ENCODE results near the gene PRR36.
A peak's percentile ranks its signal among the peaks of the same experiment; 100 is the strongest.
"Not testable (repeated sequence)": the region's sequence is repeated elsewhere in the genome, so short reads cannot be mapped to it uniquely, and the experiment has no call there.

PRR36 gene

DNA sequence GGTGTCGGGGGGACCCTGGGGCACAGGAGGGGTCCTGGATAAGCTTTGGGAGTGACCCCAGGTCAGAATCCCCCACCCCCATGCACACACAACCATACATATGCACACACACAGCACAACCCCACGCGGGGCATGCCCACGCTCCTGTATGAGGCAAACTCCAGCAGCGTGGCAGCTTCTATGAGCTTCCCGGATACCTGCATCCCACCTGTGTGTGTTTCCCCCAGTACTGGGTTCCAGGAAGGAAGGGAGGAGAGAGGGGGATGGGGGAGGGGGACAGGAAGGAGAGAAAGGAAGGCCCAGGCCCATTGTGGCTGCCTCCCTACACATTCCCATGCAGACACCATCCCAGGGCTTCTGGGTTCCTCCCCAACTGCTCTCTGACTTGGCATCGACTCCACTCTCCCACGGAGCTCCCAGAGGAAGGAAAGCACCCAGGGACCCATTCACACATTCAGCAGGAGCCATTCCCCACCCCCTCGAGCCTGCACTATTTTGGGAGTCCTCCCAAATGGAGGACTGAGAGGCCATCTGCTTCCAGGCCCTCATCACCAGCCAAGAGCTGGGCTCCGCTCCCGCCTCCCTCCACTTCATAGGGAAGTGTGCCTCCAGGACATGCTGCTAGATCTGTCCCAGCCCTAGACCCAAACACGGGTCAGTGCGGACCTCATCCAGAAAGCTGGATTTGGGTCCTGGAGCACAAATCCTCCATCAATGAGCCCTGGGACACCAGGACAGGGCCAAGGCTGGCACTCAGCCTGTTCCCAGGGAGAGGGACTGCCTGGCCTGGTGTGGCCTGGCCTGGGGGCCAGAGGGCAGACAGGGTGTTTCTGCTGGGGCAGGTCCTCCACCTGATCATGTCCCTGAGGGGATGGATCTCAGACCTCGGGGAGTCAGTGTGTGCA lies 13.2 kb downstream of the PRR36 start:
- DNase-seq (ENCODE audit: low spot score), result no peak

DNA sequence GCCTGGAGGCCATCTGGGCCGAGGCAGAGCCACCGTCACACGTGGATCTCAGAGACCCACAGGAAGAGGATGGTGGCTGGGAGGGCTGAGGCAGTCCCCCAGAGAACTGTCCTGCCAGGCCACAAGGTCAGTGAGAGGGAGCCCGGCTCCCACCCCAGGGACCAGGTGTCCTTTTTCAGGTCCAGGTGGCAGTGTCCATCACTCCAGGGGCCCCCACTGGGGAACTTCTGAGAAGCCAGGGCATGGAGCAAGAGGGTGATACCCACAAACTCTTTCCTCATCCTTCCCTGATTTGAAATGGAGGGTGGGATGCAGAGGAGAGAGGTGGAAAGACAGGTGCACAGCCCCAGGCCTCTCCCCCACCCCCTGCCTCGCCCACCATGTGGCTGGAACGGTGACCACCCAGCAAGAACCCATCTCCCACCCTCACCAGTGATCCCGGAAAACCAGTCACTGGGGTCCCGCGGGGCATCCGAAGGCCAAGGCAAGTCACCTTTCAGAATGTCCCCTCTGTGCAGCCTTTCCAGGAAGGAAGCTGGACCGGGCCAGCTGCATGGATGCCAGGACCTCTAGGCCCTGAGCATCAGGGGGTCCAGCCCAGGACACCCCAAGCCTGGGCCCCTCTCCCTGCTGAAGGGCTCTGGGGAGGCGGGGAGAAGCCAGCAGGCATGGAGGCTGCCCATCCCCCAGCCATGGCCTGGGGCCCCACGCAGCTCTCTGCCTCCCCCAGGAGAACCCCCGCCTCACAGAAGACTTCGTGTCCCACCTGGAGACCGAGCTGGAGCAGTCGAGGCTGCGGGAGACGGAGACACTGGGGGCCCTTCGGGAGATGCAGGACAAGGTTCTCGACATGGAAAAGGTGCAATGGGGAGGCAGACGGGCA lies 14.1 kb downstream of the PRR36 start:
- no peak for DNase-seq (ENCODE audit: low spot score)

DNA sequence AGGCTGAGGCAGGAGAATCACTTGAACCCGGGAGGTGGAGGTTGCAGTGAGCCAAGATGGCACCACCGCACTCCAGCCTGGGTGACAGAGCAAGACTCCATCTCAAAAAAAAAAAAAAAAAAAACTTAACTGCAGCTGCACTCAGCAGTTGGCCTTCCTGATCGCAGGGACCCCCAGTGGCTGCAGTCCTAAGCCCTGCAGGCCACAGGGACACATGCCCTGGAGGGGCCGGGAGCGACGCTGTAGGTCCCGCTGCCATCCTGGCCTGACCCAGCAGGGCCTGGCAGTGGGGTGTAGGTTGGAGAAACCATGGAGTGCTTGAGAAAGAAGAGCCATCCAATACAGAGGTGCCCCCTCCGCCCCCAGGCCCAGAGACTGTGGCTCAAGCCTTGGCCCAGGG lies 15.1 kb downstream of the PRR36 start:
- not testable (repeated sequence) for DNase-seq (ENCODE audit: low spot score)

DNA sequence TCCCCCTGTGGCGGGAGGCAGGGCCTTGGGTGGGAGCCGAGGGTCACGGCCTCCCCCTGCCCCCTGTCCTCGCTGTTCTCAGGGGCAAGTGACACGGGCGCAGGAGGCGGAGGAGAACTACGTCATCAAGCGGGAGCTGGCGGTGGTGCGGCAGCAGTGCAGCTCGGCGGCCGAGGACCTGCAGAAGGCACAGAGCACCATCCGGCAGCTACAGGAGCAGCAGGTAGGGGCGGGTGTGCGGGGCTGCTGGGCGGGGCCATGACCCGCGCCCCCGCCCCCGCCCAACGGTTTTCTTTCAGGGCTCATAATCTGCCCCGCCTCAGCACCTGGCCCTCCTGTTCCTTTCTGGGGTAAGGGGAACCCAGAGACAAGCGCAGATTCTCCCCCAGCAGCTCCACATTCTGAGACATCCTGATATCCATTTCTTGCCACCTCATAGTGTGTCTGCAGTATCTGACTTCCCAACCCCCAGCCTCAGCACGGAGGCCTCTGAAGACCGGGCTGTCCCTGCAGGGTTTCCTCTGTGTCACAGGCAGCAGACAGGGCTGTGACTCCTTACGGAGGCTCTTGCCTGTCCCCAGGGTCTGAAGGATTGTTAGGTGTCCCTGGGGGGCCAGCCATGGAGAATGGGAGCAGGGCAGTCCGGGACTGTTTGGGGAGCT lies 15.9 kb downstream of the PRR36 start:
- DNase-seq (ENCODE audit: low spot score), result peak; percentile 82

DNA sequence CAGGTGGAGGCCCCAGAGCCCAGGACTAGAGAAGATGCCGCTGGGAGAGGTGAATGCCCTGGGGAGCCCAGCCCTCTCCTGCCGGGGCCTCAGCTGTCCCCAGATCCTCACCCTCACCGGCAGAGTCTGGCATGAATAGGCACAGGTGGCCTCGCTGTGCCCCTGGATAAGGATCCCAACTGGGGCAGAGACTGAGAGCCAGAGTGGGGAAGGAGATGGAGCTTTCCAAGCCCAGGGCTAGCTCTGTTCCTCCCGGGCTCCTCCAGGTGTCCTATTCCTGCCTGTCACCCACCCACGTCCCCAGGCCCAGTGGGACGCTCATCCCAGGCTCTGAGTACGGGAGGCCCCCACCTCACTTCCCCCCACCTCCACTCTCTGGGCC lies 16.5 kb downstream of the PRR36 start:
- DNase-seq (ENCODE audit: low spot score), result no peak

DNA sequence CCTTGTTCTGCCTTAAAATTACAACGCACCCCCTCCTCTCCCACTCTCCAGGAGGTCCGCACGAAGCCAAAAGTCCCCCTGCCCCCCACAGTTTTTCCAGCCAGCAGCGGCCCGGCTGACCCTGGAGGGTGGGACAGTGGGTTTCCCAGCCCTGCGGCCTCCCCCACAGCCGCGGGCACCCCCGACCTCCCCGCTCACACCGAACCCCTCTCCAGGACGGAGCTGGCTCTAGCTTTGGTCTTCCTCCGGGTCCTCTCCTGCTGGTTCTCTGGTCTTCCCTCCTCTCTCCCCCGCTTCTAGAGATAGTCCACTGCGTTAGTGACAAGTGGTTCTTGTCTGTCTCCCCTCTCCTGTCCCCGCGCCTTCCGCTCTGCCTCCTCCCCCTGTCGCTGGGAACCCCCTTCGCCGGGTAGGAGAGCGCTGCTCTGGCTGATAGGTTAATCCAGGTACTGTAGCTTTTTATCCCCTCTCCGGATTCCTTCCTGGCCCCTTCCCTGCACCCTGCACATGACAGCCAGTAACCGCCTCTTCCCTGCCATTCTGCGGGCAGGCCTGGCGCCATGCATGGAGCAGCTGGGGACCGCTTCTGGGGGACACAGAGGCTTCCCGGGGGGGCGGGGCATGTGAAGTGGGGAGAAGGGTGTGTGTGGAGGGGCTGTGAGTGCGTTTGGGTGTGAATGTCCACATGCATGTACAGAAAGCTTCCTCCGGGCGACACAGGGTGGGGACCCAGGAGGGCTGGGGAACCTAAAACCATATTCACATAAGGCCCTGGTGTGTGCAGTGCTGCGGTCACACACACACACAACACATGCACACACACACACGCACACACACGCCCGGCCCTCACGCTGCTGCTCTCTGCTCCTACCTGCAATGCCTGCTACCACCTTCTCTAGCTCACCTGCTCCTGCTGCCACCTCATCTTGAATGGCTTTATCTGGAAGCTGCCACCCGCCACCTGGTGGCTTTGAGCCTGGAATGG lies 17.2 kb downstream of the PRR36 start:
- DNase-seq (ENCODE audit: low spot score), result no peak

DNA sequence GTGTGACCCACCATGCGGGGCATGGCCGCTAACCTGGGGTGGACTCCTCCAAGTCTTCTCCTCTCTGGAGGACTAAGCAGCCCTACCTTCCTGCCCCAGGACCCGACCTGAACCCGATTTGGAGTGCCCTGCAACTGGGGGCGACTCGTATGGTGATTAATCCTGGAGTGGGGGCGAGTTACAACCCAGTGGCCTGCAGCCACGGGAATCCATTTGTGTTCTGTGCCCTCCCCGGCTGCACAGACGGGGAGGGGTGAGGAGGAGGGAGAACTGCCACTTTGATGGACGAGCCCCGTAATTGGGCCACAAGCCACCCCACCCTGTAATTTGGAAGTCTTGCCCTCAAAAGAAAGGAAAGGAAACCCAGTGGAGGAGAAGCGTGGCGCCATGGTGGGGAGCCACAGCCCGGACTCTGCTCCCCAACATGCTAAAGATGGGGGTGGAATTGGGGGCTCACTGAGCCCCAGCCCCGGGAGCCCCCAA lies 18.0 kb downstream of the PRR36 start:
- DNase-seq (ENCODE audit: low spot score), result no peak

DNA sequence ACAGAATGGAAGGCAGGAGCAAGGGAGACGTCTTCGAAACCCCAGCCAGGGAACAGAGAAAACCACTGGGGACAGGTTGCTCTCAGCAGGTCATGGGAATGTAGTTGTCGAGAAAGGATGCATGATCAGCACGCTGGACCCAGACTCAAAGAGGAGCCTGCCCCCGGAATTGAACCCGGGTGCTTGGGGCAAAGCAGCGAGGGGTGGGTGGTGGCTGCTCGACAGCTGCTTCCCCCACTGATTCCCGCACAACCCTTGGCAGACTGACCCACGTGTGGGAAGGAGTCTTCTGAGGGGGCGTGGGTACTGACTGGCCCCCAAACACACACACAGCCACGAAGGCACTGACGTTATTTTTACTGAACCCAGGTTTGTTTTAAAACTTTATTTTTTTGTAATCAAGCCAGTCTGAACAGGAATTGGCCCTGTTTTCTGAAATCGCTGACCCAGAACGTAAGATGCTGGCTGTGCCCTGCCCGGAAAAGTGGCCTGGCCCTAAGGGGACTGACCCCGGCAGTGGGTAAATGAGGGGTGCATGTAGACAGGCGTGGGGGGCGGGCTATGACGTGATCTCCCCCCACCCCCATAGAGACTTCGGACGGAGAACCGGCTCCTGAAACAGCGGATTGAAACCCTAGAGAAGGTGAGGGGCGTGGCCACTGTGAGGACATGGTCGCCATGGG lies 18.6 kb downstream of the PRR36 start:
- DNase-seq (ENCODE audit: low spot score), result no peak

DNA sequence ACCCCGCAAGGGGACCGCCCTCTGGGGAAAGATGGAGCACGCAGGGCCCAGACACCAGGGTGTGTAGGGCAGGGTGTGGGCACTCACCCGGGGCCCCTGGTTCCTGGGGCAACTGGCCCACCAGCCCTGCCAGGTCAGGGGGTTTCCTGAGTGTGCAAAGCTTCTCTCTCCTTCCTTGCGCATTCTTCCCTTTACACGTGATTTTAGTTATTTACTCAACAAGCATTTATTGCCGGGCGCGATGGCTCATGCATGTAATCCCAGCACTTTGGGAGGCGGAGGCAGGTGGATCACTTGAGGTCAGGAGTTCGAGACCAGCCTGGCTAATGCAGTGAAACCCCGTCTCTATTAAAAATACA lies 20.4 kb downstream of the PRR36 start:
- DNase-seq (ENCODE audit: low spot score), result no peak

DNA sequence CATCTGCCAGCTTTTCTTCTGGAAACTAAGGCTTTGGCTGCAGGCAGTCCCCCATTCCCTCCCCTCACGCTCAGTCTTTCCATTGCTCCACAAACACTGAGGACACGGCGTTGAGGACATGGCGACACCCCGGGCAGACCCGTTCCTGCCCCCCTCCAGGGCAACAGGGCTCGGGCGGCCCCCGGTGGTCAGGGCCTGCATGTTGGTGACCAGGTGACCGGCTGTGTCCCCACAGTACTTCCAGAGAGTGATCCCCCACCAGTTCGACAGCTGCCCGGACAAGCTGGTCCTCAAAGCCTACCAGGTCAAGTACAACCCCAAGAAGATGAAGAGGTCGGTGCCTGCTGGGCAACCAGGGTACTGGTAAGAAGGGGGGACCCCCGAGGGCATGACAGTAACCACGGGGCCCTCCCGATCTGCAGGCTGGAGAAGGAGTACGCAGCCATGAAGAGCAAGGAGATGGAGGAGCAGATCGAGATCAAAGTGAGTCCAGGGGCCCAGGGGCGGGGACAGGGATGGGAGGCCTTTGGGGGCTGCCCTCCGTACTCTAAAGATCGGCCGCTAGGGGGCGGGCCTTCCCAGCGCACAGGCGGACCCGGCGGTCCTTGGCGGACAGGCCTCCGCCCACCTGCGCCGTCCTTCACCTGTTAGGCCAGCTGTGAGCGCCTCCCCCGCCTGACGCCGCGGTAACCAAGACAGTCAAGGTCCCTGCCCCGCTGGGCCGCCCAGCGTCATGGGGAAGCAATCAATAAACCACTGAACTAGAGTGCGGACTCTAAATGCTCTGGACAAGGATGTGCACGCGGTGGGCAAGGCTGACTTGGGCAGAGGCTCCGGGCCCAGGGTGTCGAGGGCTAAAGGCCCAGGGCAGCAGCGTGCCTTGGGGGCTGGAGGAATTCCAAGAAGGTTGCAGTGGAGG lies 21.1 kb downstream of the PRR36 start:
- peak; percentile 99 for DNase-seq (ENCODE audit: low spot score)

DNA sequence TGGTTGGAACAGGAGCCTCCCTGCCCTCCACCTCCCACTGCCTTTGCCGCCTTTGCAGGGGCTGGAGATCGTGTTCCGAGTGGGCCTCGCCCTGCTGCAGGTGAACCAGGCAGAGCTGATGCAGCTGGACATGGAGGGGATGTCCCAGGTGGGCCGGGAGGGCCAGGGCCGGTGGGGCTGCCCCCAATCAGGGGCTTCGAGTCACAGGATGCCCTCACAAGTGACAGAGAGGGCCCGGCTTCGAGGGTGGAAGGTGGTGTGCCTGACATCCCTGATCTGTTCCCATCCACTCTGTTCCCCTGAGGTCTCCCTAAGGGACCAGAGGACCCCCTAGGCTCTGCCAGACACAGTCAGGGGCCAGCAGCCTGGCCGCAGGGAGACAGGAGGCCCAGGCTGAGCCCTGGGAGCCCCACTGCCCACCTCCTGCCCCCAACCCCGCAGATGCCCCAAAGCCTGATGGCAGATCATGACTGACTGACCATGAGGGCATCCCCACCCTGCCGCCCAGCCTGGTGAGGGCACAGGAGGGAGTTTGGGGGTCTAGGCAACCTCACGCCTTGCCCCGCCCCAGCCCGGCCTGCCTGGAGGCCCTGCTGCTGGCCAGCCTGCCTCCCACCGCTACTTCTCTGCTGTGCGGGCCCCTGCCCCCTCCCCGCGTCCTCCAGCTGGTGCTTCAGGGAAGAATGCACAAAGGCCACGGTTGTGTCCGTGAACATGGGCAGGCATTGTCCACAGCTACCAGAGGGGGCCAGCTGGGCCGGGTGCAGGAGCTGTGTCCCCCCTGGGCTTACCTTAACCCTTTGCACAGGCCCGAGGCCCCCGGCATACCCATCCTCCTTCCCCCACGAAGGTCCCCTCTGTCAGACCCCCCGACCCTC lies 22.3 kb downstream of the PRR36 start:
- DNase-seq (ENCODE audit: low spot score), result no peak

DNA sequence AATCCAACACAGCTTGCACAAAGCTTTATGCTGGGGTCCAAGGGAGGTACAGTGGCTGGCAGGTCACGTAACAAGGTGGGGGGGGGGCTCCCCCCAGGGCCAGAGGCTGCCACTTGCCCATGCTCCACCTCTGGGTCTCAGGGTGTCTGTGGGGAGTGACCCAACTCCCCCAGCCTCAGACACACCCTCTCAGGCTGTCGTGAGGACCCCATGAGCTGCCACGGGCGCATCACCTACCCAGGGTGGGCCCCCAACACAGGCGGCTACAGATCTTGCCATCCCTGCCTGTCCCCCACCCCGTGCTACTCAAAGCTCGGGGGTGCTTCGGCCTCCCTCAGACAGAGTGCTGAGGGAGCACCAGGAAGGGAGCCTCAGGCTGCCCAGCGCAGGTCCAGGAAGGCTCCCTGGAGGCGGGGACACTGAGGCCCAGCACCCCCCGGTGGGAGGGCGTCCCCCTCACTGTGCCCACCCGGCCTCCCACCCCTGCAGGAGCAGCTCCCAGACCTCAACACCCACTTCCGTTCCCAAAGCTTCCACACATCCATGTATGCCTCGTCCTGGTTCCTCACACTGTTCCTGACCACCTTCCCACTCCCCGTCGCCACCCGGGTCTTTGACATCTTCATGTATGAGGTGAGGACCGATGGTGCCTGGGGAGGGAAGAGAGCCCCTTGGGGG lies 23.1 kb downstream of the PRR36 start:
- DNase-seq (ENCODE audit: low spot score), result no peak

DNA sequence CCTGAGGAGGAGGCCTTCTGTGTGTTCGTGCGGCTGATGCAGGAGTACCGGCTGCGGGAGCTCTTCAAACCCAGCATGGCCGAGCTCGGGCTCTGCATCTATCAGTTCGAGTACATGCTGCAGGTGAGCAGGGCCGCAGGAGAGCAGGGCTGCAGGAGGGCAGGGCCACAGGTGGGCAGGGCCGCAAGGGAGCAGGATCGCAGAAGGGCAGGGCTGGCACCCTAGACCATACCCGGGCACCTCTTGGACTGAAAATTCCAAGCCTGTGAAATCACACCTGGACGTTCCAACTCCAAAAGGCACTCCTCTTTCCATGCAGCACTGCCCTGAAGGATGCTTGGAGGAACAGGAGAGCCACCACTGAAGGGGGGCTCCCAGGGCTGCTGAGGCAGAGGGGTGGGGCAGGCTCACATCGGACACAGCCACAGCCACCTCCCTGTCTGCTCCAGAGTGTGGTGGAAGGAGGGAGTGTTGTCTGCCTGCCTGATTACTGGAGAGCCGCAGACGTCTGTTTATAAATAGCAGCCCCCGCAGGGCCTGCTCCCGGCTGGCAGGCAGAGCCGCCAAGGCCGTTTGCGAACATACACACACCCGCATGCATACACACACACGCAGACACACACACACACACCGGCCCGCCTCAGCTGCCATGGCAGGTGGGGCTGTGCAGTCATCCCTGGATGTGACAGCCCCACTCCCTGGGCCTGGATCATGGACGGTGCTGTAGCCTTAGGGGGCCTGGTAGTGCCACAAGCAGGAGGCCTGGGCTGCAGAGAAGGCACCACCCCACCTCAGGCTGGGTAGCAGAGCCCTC lies 24.0 kb downstream of the PRR36 start:
- DNase-seq (ENCODE audit: low spot score), result peak; percentile 45

DNA sequence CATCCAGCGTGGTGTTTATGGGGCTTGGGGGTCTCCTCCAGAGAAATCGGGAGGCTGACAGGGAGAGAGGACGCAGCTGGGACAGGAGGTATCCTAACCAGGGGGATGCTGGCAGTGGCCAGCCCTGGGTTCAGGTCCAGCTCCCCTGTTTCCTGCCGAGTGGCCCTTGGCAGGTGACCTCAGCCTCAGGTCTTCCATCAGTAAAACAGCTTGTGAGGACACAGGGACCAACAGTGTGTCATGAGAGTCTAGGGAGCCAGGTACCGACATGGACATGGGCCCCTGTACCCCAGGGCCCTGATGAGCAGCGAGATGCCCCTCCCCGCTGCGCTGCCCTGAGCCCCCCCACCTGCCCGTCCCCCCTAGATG lies 24.6 kb downstream of the PRR36 start:
- no peak for DNase-seq (ENCODE audit: low spot score)

DNA sequence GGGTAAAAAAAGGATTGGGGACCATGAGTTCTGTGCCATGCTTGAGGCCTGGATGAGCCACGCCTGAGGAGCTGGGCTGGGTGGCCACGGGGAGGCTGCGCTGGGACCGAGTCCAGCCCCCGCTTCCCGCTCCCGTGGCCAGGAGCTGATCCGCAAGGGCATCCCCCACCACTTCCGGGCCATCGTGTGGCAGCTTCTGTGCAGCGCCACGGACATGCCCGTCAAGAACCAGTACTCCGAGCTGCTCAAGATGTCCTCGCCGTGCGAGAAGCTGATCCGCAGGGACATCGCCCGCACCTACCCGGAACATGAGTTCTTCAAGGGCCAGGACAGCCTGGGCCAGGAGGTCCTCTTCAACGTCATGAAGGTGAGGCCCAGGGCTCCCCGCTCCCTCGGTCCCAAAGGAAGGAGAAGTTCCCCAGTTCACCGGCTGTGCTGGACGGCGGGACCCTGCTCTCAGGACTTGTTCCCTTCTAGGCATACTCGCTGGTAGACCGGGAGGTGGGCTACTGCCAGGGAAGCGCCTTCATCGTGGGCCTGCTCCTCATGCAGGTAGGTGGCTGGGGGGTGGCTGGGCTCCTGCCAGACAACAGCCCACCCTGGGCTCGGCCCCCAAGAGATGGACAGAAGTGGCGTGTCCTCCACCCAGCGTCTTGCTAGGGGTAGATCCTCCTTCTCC lies 25.3 kb downstream of the PRR36 start:
- DNase-seq (ENCODE audit: low spot score), result no peak

DNA sequence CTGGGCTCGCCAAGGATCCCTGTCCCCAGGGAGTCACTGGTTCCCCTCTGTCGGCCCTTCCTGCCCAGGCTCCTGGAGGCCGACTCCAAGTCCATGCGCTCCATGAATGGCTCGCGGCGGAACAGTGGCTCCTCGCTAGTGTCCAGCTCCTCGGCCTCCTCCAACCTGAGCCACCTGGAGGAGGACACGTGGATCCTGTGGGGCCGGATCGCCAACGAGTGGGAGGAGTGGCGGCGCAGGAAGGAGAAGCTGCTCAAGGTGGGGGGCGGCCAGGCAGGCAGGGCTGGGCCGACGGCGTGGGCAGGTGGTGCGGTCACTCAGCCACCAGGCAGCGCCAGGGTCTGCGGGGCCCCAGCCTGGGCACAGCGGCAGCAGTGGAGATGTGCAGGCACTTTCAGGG lies 26.5 kb downstream of the PRR36 start:
- DNase-seq (ENCODE audit: low spot score), result no peak

Data from iPS-NIHi11 (cell line).